Superior temporal gyrus (tissue), 1 donor: ENCODE measurements around the gene DDX4.
"Not testable (repeated sequence)": the region's sequence is repeated elsewhere in the genome, so short reads cannot be mapped to it uniquely, and the experiment has no call there.

Experiments
- DNase-seq: peaks from one replicate; pipeline ENCODE4 v3.0.0-alpha.2; 2016; ENCODE audit errors: extremely low spot score

Gene DDX4

DNA sequence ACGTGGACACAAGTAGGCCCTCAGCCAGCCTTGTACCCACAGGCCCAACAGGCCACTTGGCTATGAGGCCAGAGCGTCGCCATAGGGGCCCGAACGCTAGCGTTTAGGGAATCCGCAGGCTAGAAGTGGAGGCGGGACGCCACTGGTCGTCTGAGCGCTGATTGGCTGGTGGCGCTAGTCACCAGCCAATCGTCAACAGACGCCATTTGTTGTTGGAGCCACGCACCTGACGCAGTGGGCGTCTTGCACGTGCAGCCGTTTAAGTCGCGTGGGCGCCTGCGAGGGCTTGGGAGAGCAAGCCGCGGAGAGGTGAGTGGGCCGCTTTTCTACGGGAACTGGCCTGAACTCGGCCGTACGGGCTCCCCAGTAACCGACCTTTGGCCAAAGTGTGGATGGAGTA is at the start of gene DDX4:
Gene DDX4 (plus strand): TSS at position 269 of the 400 bp plus-strand sequence. CDS start 903 bp downstream, outside the sequence.
- no peak for DNase-seq

- DNase-seq, result peak; percentile 88
Measured at GRCh38 chr5:55691265-55692105, 46.4 kb upstream of the DDX4 start.

DNA sequence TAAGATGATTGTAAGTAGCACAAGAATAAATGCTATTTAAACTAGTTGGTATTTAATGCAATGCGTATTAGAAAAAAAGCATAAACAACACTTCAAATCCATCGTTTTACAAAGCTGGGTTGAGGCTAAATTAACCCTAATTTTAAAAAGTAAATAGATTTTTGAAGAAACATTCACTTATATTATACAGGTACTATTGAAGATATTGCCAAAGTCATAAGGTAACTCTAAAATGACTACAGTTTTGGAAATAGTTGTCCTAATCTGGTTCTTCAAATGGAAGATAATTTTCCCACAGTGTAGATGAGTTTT is 45.8 kb upstream of the DDX4 start:
- no peak for DNase-seq

- DNase-seq, result no peak
Measured at GRCh38 chr5:55692509-55692908, 45.4 kb upstream of the DDX4 start.

- no peak for DNase-seq
Measured at GRCh38 chr5:55694152-55694830, 43.6 kb upstream of the DDX4 start.

GRCh38 chr5:55696704-55697103 is 41.2 kb upstream of the DDX4 start:
- DNase-seq, result not testable (repeated sequence)

DNA sequence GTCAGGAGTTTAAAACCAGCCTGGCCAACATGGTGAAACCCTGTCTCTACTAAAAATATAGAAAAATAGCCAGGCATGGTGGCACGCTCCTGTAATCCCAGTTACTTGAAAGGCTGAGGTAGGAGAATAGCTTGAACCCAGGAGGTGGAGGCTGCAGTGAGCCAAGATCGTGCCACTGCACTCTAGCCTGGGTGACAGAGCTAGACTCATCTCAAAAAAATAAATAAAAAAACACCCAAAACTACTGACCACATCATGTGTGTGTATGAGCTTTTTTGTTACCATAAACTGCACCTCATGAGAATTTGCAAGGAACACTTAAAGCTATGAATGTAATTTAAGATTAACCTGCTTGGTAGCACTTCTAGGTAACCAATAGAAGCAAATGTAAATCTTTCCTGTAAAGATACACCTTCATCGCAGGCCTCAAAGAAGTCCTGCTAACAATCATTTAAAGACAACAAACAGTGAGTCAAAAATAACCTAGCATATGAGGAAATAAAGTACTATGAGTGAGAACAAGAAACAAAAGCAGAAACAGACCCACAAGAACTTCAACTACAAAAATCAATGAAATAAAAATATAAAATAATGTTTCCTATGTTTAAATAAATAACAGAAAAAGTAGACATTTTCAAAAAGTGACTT is 38.7 kb upstream of the DDX4 start:
- DNase-seq, result no peak

DNA sequence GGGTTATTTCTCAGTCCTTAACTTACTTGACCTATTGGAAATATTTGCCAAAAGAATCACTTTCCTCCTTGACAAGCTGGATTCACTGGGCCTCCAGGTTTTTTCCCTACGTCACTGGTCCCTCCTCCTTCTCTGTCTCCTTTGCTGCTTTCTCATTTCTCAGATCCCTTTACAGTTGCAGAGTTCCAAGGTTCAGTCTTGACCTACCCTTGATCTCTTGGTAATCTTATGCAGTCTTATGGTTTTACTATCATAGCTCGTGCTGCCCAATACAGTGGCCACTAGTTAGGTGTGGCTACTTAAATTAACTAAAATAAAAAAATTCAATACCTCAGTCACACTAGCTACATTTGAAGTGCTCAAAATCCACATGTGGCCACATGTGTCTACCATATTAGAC is 37.1 kb upstream of the DDX4 start:
- DNase-seq, result no peak

DNA sequence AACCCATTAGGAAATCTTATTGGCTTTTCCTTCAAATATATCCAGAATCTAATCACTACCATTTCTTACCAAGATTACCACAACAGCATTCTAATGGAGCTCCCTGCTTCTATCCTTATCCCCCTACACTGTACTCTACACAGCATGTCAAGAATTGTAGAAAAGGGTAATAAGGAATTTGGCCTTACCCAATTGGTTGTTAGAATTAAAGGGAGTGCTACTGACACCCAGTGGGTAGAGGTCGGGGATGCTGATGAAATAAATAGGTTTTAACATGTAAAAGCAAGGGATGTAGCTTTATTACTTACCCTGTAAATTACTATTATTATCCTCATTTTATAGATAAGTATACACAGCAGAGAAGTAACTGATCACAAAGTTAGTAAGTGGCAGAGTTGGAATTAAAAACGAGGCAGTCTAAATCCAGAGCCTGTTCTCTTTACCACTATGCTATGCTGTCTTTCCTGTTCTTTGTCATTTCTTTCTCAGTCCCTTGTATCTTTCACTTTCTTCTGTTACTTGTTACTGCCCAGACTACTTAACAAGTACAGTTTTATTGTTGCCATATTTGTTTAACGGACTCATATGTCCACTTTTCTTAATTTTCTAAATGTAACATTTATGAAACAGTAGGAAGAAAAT is 36.3 kb upstream of the DDX4 start:
- DNase-seq, result no peak

GRCh38 chr5:55702598-55703345 is 35.1 kb upstream of the DDX4 start:
- DNase-seq, result no peak

- no peak for DNase-seq
Measured at GRCh38 chr5:55706230-55706629, 31.6 kb upstream of the DDX4 start.

DNA sequence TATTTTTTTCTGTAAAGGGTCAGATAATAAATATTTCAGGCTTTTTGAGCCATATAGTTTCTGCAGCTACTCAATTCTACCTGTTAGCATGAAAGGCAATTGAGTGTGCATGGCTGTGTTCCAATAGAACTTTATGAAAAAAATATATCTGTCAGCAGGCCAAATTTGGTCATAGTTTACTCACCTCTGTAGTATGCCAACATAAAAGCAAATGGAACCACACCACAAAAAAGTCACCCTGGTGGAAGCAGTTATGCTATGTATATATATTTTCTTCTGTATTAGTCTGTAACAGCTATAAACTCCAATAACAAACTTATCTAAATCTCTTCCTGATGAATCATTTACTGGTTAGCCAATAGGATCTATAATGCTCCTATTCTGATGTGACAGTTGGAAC is 29.1 kb upstream of the DDX4 start:
- DNase-seq, result no peak

GRCh38 chr5:55711507-55712022 is 26.3 kb upstream of the DDX4 start:
- no peak for DNase-seq

GRCh38 chr5:55712023-55712859 is 25.6 kb upstream of the DDX4 start, which contains the start of gene SLC38A9:
SLC38A9 (minus strand) TSS chr5:55712324; CDS start chr5:55697958, 14,366 bp downstream.
- DNase-seq, result peak; percentile 95

GRCh38 chr5:55713871-55714270 is 24.0 kb upstream of the DDX4 start:
- no peak for DNase-seq

DNA sequence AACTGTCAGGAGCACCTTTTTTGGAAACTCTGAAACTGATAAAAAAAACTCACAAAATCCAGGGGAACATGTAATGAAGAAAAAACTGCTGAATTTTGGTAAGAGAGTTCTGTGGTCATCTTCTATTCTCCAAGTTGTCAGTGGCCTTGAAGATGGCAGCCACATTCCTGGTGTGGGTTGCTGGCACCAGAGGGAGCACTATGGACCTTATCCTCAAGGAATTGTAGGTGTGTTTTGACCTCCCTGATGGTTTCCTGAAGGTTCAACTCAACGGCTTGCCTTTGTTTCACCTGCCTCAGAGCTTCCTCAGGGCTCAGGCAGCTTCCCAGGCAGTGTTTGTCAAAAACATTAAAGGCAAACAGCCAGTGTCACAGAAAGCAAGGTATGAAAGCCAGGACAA is 23.5 kb upstream of the DDX4 start:
- DNase-seq, result no peak

DNA sequence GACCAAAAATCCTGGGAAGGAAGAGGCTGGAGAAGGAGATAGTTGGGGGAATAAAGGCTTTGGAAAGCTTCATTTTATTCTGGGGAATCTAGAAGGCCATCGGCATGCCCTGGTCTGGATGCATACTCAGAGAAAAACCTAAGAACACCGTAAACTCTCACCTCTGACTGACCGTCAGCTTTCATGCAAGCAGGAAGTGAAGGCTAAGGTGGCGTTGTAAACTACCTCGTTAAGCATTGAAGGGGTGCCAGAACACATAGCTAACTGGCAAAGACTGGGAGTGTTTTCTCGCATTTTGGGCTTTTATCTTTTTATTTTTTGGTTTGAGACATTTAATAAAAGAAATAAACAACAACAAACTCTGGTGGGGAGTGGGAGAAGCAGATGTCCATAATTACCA is 23.1 kb upstream of the DDX4 start:
- DNase-seq, result no peak

DNA sequence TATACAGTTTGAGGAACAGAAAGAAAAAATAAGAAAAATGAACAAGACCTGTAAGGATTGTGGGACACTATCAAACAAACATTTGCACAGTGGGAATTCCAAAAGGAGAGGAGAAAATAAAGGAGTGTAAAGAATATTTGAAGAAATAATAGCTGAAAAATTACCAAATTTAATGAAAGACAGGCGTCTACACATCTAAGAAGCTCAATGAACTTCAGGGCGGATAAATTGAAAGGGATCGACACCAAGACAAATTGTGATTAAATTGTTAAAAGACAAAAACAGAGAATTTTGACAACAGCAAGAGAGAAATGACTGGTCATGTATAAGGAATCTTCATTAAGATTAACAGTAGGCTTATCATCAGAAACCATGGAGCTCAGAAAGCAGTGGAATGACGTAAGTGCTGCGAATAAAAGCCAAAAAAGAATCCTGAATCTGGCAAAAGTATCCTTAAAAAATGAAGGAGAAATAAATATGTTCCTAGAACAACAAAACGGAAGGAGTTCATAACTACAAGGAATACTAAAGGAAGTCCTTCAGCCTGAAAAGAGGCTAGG is 22.3 kb upstream of the DDX4 start:
- DNase-seq, result no peak

- DNase-seq, result not testable (repeated sequence)
Measured at GRCh38 chr5:55719026-55719425, 18.8 kb upstream of the DDX4 start.

- no peak for DNase-seq
Measured at GRCh38 chr5:55720188-55720703, 17.6 kb upstream of the DDX4 start.
